Hematopoietic multipotent progenitor cell treated with erythropoietin and hydrocortisone succinate and interleukin-3 and kit ligand, for 6 days (in vitro differentiated cells): ENCODE measurements around the gene THSD4.
"Not testable (repeated sequence)": the region's sequence is repeated elsewhere in the genome, so short reads cannot be mapped to it uniquely, and the experiment has no call there.

Experiments
- DNase-seq: peaks from one replicate; pipeline ENCODE4 v3.0.0-alpha.2; 2015

Gene THSD4

GRCh38 chr15:71302861-71303410 lies 187.7 kb downstream of the THSD4 start:
- no peak for DNase-seq

- no peak for DNase-seq
Observed at GRCh38 chr15:71303977-71304376, 188.7 kb downstream of the THSD4 start.

GRCh38 chr15:71304681-71305080 lies 189.4 kb downstream of the THSD4 start:
- no peak for DNase-seq

GRCh38 chr15:71306538-71306937 lies 191.3 kb downstream of the THSD4 start:
- no peak for DNase-seq

- no peak for DNase-seq
Observed at GRCh38 chr15:71312194-71312708, 197.0 kb downstream of the THSD4 start.

GRCh38 chr15:71312731-71313460 lies 197.6 kb downstream of the THSD4 start:
- no peak for DNase-seq

- DNase-seq, result no peak
Observed at GRCh38 chr15:71313806-71314205, 198.5 kb downstream of the THSD4 start.

- no peak for DNase-seq
Observed at GRCh38 chr15:71314956-71315537, 199.8 kb downstream of the THSD4 start.

GRCh38 chr15:71316911-71317310 lies 201.6 kb downstream of the THSD4 start:
- no peak for DNase-seq

GRCh38 chr15:71319424-71319823 lies 204.2 kb downstream of the THSD4 start:
- not testable (repeated sequence) for DNase-seq

GRCh38 chr15:71319935-71320334 lies 204.7 kb downstream of the THSD4 start:
- DNase-seq, result no peak

- DNase-seq, result no peak
Observed at GRCh38 chr15:71323082-71323481, 207.8 kb downstream of the THSD4 start.

- DNase-seq, result no peak
Observed at GRCh38 chr15:71323584-71323983, 208.3 kb downstream of the THSD4 start.

- no peak for DNase-seq
Observed at GRCh38 chr15:71325481-71325880, 210.2 kb downstream of the THSD4 start.

- no peak for DNase-seq
Observed at GRCh38 chr15:71328453-71328852, 213.2 kb downstream of the THSD4 start.

- no peak for DNase-seq
Observed at GRCh38 chr15:71329041-71329440, 213.8 kb downstream of the THSD4 start.

GRCh38 chr15:71329497-71330260 lies 214.4 kb downstream of the THSD4 start:
- no peak for DNase-seq

- no peak for DNase-seq
Observed at GRCh38 chr15:71330638-71331162, 215.4 kb downstream of the THSD4 start.

GRCh38 chr15:71331173-71331572 lies 215.9 kb downstream of the THSD4 start:
- no peak for DNase-seq

GRCh38 chr15:71332431-71333004 lies 217.2 kb downstream of the THSD4 start:
- no peak for DNase-seq

- DNase-seq, result no peak
Observed at GRCh38 chr15:71333136-71333700, 217.9 kb downstream of the THSD4 start.

- DNase-seq, result no peak
Observed at GRCh38 chr15:71333839-71334238, 218.6 kb downstream of the THSD4 start.
